H9 (cell line): ENCODE measurements around the gene CENPB. TPM values are rescaled to one million over a fixed set of nuclear protein-coding genes. Genes with fewer than 3 reads are reported as not detected.

ENCODE experiments used
- DNase-seq: peaks from one replicate; pipeline ENCODE4 v3.0.0-alpha.2; 2017
- H2AFZ ChIP-seq: one replicate; pipeline ENCODE4 v1.6.1; 2013; ENCODE audit warnings: mild to moderate bottlenecking, low read length, control low read depth, moderate library complexity
- H2AK5ac ChIP-seq: 2 replicates; pipeline ENCODE4 v1.6.1; 2013; ENCODE audit warnings: low read length, control low read depth, mixed read lengths; ENCODE audit not compliant: insufficient read length
- H2BK120ac ChIP-seq: one replicate; pipeline ENCODE4 v1.6.1; 2013; ENCODE audit warnings: low read depth, mild to moderate bottlenecking, low read length, control low read depth, inconsistent platforms; ENCODE audit not compliant: poor library complexity, severe bottlenecking
- H2BK12ac ChIP-seq: 2 replicates; pipeline ENCODE4 v1.6.1; 2013; ENCODE audit warnings: low read length, control low read depth, mixed read lengths, low read depth; ENCODE audit not compliant: insufficient read length
- H2BK15ac ChIP-seq: 2 replicates; pipeline ENCODE4 v1.6.1; 2013; ENCODE audit warnings: low read depth, low read length, control low read depth
- H2BK20ac ChIP-seq: one replicate; pipeline ENCODE4 v1.6.1; 2013; ENCODE audit warnings: low read depth, mild to moderate bottlenecking, low read length, control low read depth, inconsistent platforms; ENCODE audit not compliant: poor library complexity, severe bottlenecking
- H2BK5ac ChIP-seq: 2 replicates; pipeline ENCODE4 v1.6.1; 2013; ENCODE audit warnings: low read length, control low read depth, mixed read lengths; ENCODE audit not compliant: insufficient read length
- H3K14ac ChIP-seq: 2 replicates; pipeline ENCODE4 v1.6.1; 2013; ENCODE audit warnings: low read length, control low read depth; ENCODE audit not compliant: insufficient read depth
- H3K18ac ChIP-seq: 2 replicates; pipeline ENCODE4 v1.6.1; 2013; ENCODE audit warnings: low read depth, mild to moderate bottlenecking, mixed read lengths, low read length, control low read depth; ENCODE audit not compliant: insufficient read length
- H3K23ac ChIP-seq: 2 replicates; pipeline ENCODE4 v1.6.1; 2013; ENCODE audit warnings: low read length, control low read depth, mixed read lengths, low read depth; ENCODE audit not compliant: insufficient read length
- H3K23me2 ChIP-seq: 2 replicates; pipeline ENCODE4 v1.6.1; 2013; ENCODE audit warnings: low read depth, mild to moderate bottlenecking, mixed read lengths, low read length, control low read depth; ENCODE audit not compliant: insufficient read length, poor library complexity, severe bottlenecking
- H3K27ac ChIP-seq: 2 replicates; pipeline ENCODE4 v1.5.1; 2013; ENCODE audit warnings: low read length, control low read depth, mixed read lengths, low read depth; ENCODE audit not compliant: insufficient read length
- H3K27me3 ChIP-seq: 2 replicates; pipeline ENCODE4 v1.6.1; 2013; ENCODE audit warnings: low read length, control low read depth, inconsistent platforms; ENCODE audit not compliant: insufficient read depth
- H3K4ac ChIP-seq: 2 replicates; pipeline ENCODE4 v1.6.1; 2013; ENCODE audit warnings: low read depth, mild to moderate bottlenecking, control low read depth, inconsistent platforms, low read length, moderate library complexity
- H3K4me1 ChIP-seq: 2 replicates; pipeline ENCODE4 v1.6.1; 2013; ENCODE audit warnings: low read length, control low read depth, inconsistent platforms; ENCODE audit not compliant: insufficient read depth
- H3K4me2 ChIP-seq: 2 replicates; pipeline ENCODE4 v1.6.1; 2013; ENCODE audit warnings: low read length, control low read depth, mixed read lengths; ENCODE audit not compliant: insufficient read length, insufficient read depth
- H3K56ac ChIP-seq: 2 replicates; pipeline ENCODE4 v1.6.1; 2013; ENCODE audit warnings: low read depth, mild to moderate bottlenecking, mixed read lengths, low read length, control low read depth; ENCODE audit not compliant: insufficient read length
- H3K79me1 ChIP-seq: 2 replicates; pipeline ENCODE4 v1.6.1; 2013; ENCODE audit warnings: low read depth, mild to moderate bottlenecking, moderate library complexity, low read length, control low read depth, inconsistent platforms; ENCODE audit not compliant: insufficient read depth, poor library complexity, severe bottlenecking
- H3K79me2 ChIP-seq: 2 replicates; pipeline ENCODE4 v1.6.1; 2013; ENCODE audit warnings: low read length, control low read depth, inconsistent platforms; ENCODE audit not compliant: insufficient read depth
- H3K9ac ChIP-seq: 2 replicates; pipeline ENCODE4 v1.6.1; 2013; ENCODE audit warnings: low read length, control low read depth, mixed read lengths; ENCODE audit not compliant: insufficient read length; ENCODE audit errors: extremely low read depth
- H3K9me3 ChIP-seq: one replicate; pipeline ENCODE4 v1.6.1; 2013; ENCODE audit warnings: low read depth, low read length, inconsistent platforms; ENCODE audit not compliant: control insufficient read depth
- H3T11ph ChIP-seq: one replicate; pipeline ENCODE4 v1.6.1; 2013; ENCODE audit warnings: mild to moderate bottlenecking, low read length, control low read depth, inconsistent platforms
- H4K20me1 ChIP-seq: one replicate; pipeline ENCODE4 v1.6.1; 2013; ENCODE audit not compliant: control insufficient read depth, insufficient read length, insufficient read depth
- H4K5ac ChIP-seq: 2 replicates; pipeline ENCODE4 v1.6.1; 2013; ENCODE audit warnings: low read depth, mild to moderate bottlenecking, mixed read lengths, low read length, control low read depth; ENCODE audit not compliant: insufficient read length
- H4K8ac ChIP-seq: replicated peaks from 2 replicates; pipeline ENCODE4 v1.6.1; 2013; ENCODE audit warnings: low read length, control low read depth, mixed read lengths, low read depth; ENCODE audit not compliant: insufficient read length
- H4K91ac ChIP-seq: 2 replicates; pipeline ENCODE4 v1.6.1; 2013; ENCODE audit warnings: low read depth, mild to moderate bottlenecking, moderate library complexity, mixed read lengths, low read length, control low read depth; ENCODE audit not compliant: insufficient read length
- H3K27ac Mint-ChIP-seq, 3 experiments: 2 replicates in 2 of 3; 3 replicates in 1 of 3; pipeline ENCODE4 v1.8.0; 2020 to 2021; ENCODE audit warnings: mixed read lengths in 3 of 3, mild to moderate bottlenecking in 1 of 3, moderate library complexity in 1 of 3
- H3K27me3 Mint-ChIP-seq: 2 replicates; pipeline ENCODE4 v1.8.0; 2021; ENCODE audit warnings: low read depth, mild to moderate bottlenecking, moderate library complexity, mixed read lengths
- H3K36me3 Mint-ChIP-seq, 3 experiments: 2 replicates in 2 of 3; 3 replicates in 1 of 3; pipeline ENCODE4 v1.8.0; 2020 to 2021; ENCODE audit warnings: low read depth in 3 of 3, mixed read lengths in 3 of 3; ENCODE audit not compliant: insufficient read depth in 1 of 3
- H3K4me1 Mint-ChIP-seq, 2 experiments: 2 replicates each; pipeline ENCODE4 v1.8.0; 2020; ENCODE audit warnings: mixed read lengths in 2 of 2
- H3K4me3 Mint-ChIP-seq, 2 experiments: 2 replicates in 1 of 2; 3 replicates in 1 of 2; pipeline ENCODE4 v1.8.0; 2020 to 2021; ENCODE audit warnings: mild to moderate bottlenecking in 2 of 2, mixed read lengths in 2 of 2, moderate library complexity in 1 of 2
- H3K9me3 Mint-ChIP-seq, 2 experiments: 2 replicates in 1 of 2; 3 replicates in 1 of 2; pipeline ENCODE4 v1.8.0; 2020; ENCODE audit warnings: mild to moderate bottlenecking in 2 of 2, mixed read lengths in 2 of 2, moderate library complexity in 1 of 2
- CTCF ChIP-seq: fragments of 200-600 bp; sonication (generic); conservative IDR thresholded peaks from 3 replicates; pipeline ENCODE4 v1.8.0; 2021; ENCODE audit warnings: antibody characterized with exemption, mild to moderate bottlenecking
- WGBS: extraction: QIAGEN DNeasy Blood & Tissue Kit; methylation state at CpG from one replicate; pipeline ENCODE4 v1.1.7; 2013; ENCODE audit warnings: missing lambda C conversion rate, low lambda C conversion rate, mixed read lengths; ENCODE audit not compliant: insufficient read length; ENCODE audit errors: extremely low coverage; 5-methylcytosine and 5-hydroxymethylcytosine counted together
- total RNA-seq: library from RNA; stranded (reverse); gene quantifications from 2 replicates; pipeline ENCODE4 v1.2.1, GENCODE V29; 2021

Gene CENPB
- total RNA-seq, 1 experiment from 2014 or later: 63.1 TPM

- Mint-ChIP-seq H3K27ac (peak overlapping the region in 1 of 3 experiments; percentile 52; a peak in 1 of 7 replicates), H3K27me3 (peaks cover 54% of the 10 kb centered on the region), H3K9me3 (no peaks in the 10 kb centered on the region), H3K4me3 (peak overlapping the region; percentile 80 to 86), H3K36me3 (peaks cover 1 to 2% (median 1%) of the 10 kb centered on the region in 3 experiments; a peak in 4 of 7 replicates), H3K4me1 (peaks cover 12 to 22% of the 10 kb centered on the region in 2 experiments)
- DNase-seq: peak; percentile 48
- no peak overlapping the region for H2BK20ac ChIP-seq
- TF ChIP-seq CTCF: no peak
- peaks cover 22% of the 10 kb centered on the region for H3K23me2 ChIP-seq
- H3K4me1 ChIP-seq: peaks cover 3% of the 10 kb centered on the region; the same call in 1 of the 2 replicates
- no CpG with 5 or more reads among the region's 11 CpGs for WGBS
- H2BK12ac ChIP-seq: no peak overlapping the region
- H4K91ac ChIP-seq: no peak overlapping the region
- H3K79me1 ChIP-seq: no peaks in the 10 kb centered on the region
- no peak overlapping the region for H3K18ac ChIP-seq
- H2AFZ ChIP-seq: no peak overlapping the region
- peaks cover 7% of the 10 kb centered on the region for H3K27me3 ChIP-seq
- H2AK5ac ChIP-seq: no peak overlapping the region
- H4K8ac ChIP-seq: no peak overlapping the region
- H4K5ac ChIP-seq: no peak overlapping the region
- H3K4ac ChIP-seq: no peak overlapping the region
- no peak overlapping the region for H3T11ph ChIP-seq
- H4K20me1 ChIP-seq: no peaks in the 10 kb centered on the region
- no peaks in the 10 kb centered on the region for H3K9me3 ChIP-seq
- H3K56ac ChIP-seq: no peak overlapping the region
- H2BK15ac ChIP-seq: no peak overlapping the region
- no peak overlapping the region for H3K14ac ChIP-seq
- no peaks in the 10 kb centered on the region for H3K79me2 ChIP-seq
- no peak overlapping the region for H3K23ac ChIP-seq
- H3K9ac ChIP-seq: no peak overlapping the region
- no peak overlapping the region for H2BK5ac ChIP-seq
- H2BK120ac ChIP-seq: no peak overlapping the region
- peak overlapping the region; percentile 66 for H3K4me2 ChIP-seq
- no peak overlapping the region for H3K27ac ChIP-seq
Observed at GRCh38 chr20:3745686-3746173, 40.8 kb downstream of the CENPB start.
